Ovary (tissue), 9 donors: ENCODE results near the gene CPN2. TPM values are rescaled to one million over a fixed set of nuclear protein-coding genes. Genes with fewer than 3 reads are reported as not detected.

Experiments used
- DNase-seq, 5 donors: peaks; one replicate each; pipeline ENCODE4 v3.0.0-alpha.2; 2019 to 2020
- H3K27ac ChIP-seq, 2 donors: fragments of 200-600 bp; one replicate each; pipeline versions ENCODE4 v1.5.1 to v1.8.0; 2019 to 2022
- H3K27me3 ChIP-seq: fragments of 200-600 bp; one replicate; pipeline ENCODE4 v1.8.0; 2022
- H3K36me3 ChIP-seq: fragments of 200-600 bp; sonication (generic); one replicate; pipeline ENCODE4 v1.5.1; 2019
- H3K4me1 ChIP-seq: one replicate; pipeline ENCODE4 v1.8.1; 2013; ENCODE audit warnings: mild to moderate bottlenecking, moderate library complexity; ENCODE audit not compliant: insufficient read depth
- H3K4me3 ChIP-seq: fragments of 200-600 bp; sonication (generic); one replicate; pipeline ENCODE4 v1.5.1; 2017
- H3K9me3 ChIP-seq, 2 donors: fragments of 200-600 bp in 1 of 2; sonication (generic) in 1 of 2; one replicate each; pipeline versions ENCODE4 v1.5.1 to v1.8.1; 2013 to 2019; ENCODE audit warnings: mild to moderate bottlenecking in 1 of 2, moderate library complexity in 1 of 2
- CTCF ChIP-seq, 3 donors: fragments of 450-650 bp in 2 of 3; fragments of 200-600 bp in 1 of 3; IDR thresholded peaks; one replicate each; pipeline versions ENCODE4 v1.5.1 to v1.8.0; 2016 to 2022; ENCODE audit warnings: antibody characterized with exemption in 3 of 3, mild to moderate bottlenecking in 1 of 3
- EP300 ChIP-seq: sonication (generic); formaldehyde crosslinking; IDR thresholded peaks from one replicate; pipeline ENCODE4 v1.6.1; 2017; ENCODE audit warnings: antibody characterized with exemption
- POLR2A ChIP-seq: fragments of 450-650 bp; IDR thresholded peaks from one replicate; pipeline ENCODE4 v1.6.1; 2017; ENCODE audit warnings: antibody characterized with exemption, mild to moderate bottlenecking, moderate library complexity
- WGBS, 3 donors: extraction: QIAGEN DNeasy Blood & Tissue Kit in 1 of 3; methylation state at CpG; one replicate each; pipeline versions ENCODE4 v1.1.5 to v1.1.7; 2013 to 2017; 5-methylcytosine and 5-hydroxymethylcytosine counted together
- intact Hi-C, 4 donors: fragments of 100-400 bp; cut with DNase I; formaldehyde crosslinking; loops; one replicate each; pipeline versions ENCODE4 v1.11.0 to v1.15.1; 2022 to 2023
- polyA plus RNA-seq, 2 donors: library from polyadenylated mRNA; stranded (reverse); fragments of 200-250 nt in 1 of 2; fragments of 350-450 nt in 1 of 2; fragmentation: Illumina TruSeq in 1 of 2; extraction: RNeasy Lipid Tissue Mini Kit (QIAGEN cat#74804) in 1 of 2; gene quantifications; one replicate each; pipeline ENCODE4 v1.2.3, GENCODE V29; 2013 to 2014
- total RNA-seq, 7 donors: library from RNA; depleted of rRNA in 2 of 7; stranded (reverse); fragments of >200 nt in 2 of 7; fragmentation: NEBNext Ultra II Directional in 3 of 7; extraction: Animal tissue kit (Norgen Biotek cat#: 25700) in 3 of 7; gene quantifications; one replicate each; pipeline versions ENCODE4 v1.1.0 to v1.2.4, GENCODE V29; 2016 to 2023
- donor health status: DM: no; HTN: no; CAD: no; lungs with moderate emphysema.
- donor health status: DM: no; HTN: no; CAD: no.
- donor health status: Bipolar disorder and iron deficiency.
- donor health status: DM: yes; HTN: yes; CAD: no.
- donor health status: DM: no; HTN: no; CAD: no.
- donor health status: DM: yes; HTN: yes; CAD: no.

The CPN2 gene
- total and polyA plus RNA-seq, 9 donors, result 0.18 to 1.6 TPM; not detected in 7

- intact Hi-C loops, result no loop called here
- 75 to 90% (median 83%) methylated on average over 10 of the region's 10 CpGs for WGBS, 3 donors
- H3K36me3 ChIP-seq, result no peaks in the 10 kb centered on the region
- TF ChIP-seq CTCF (IDR thresholded peaks at IDR 0.05), result no peak
- no peak for TF ChIP-seq EP300
- TF ChIP-seq POLR2A, result no peak
- no peaks in the 10 kb centered on the region for H3K9me3 ChIP-seq
- H3K27me3 ChIP-seq, result no peaks in the 10 kb centered on the region
- H3K4me3 ChIP-seq, result no peak overlapping the region
- H3K27ac ChIP-seq, result no peak overlapping the region
- no peaks in the 10 kb centered on the region for H3K4me1 ChIP-seq
- no peak for DNase-seq
These were observed 19.6 kb upstream of the CPN2 start for GRCh38 chr3:194370753-194371152.

GRCh38 chr3:194369522-194370279, 18.6 kb upstream of the CPN2 start, which contains the start of gene LRRC15:
LRRC15 (minus strand) TSS chr3:194369743; CDS start chr3:194361043, 8,700 bp downstream.
- WGBS, 3 donors, result 9 to 14% (median 12%) methylated on average over 21 of the region's 21 CpGs
- H3K4me1 ChIP-seq, result peaks cover under 1% of the 10 kb centered on the region
- no peaks in the 10 kb centered on the region for H3K27me3 ChIP-seq
- H3K36me3 ChIP-seq, result no peaks in the 10 kb centered on the region
- no peak for DNase-seq
- intact Hi-C loops, result no loop called here
- H3K4me3 ChIP-seq, result no peak within 1 kb of the TSS
- H3K9me3 ChIP-seq, result no peaks in the 10 kb centered on the region
- TF ChIP-seq CTCF (IDR thresholded peaks at IDR 0.05), result no peak
- TF ChIP-seq EP300, result no peak
- TF ChIP-seq POLR2A, result no peak
- H3K27ac ChIP-seq, result no peak within 1 kb of the TSS

- no peak for DNase-seq
These were observed 17.8 kb upstream of the CPN2 start for GRCh38 chr3:194368918-194369317.

More at GRCh38 chr3:194368918-194369317, 17.8 kb upstream of the CPN2 start:
- TF ChIP-seq EP300 (no peak), POLR2A (no peak), CTCF (IDR thresholded peaks at IDR 0.05) (no peak)
- H3K9me3 ChIP-seq, result no peaks in the 10 kb centered on the region
- peaks cover 3% of the 10 kb centered on the region for H3K4me1 ChIP-seq
- intact Hi-C loops, result no loop called here
- no peaks in the 10 kb centered on the region for H3K27me3 ChIP-seq
- H3K4me3 ChIP-seq, result no peak overlapping the region
- no peak overlapping the region for H3K27ac ChIP-seq
- WGBS, 3 donors, result 81 to 86% (median 84%) methylated on average over 6 of the region's 6 CpGs
- H3K36me3 ChIP-seq, result no peaks in the 10 kb centered on the region
